Activated T-helper 1 cell treated with Interleukin-2 at 50 U/mL for 16 hours (primary cell): Measurements from ENCODE around the gene TTC12.

Source experiments
- DNase-seq: peaks from one replicate; pipeline ENCODE4 v3.0.0-alpha.2; 2020; ENCODE audit warnings: low read depth

Gene TTC12

GRCh38 chr11:113405724-113406478 is 91.5 kb downstream of the TTC12 start:
- DNase-seq = no peak

- no peak for DNase-seq
These were observed 92.8 kb downstream of the TTC12 start for GRCh38 chr11:113407163-113407562.

DNA sequence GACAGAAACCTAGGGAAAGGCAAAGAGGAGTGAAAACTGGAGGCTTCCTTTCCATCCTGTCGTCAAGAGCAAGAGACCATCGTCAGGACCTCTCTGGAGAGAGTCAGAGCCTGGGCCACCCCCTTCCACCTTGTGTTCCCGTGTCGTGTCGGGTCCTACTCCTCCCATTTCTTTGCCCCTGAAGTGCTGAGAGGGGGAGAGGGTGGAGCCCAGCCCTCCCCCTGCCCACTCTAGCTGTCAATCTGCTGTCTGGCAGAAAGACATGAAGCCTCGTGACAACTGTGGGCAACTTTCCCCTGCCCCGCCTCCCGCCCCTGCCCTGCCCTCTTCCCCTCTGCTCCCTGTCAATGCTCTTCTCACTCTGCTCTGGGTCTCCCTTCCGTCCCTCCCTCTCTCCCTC is 93.8 kb downstream of the TTC12 start:
- no peak for DNase-seq

GRCh38 chr11:113408887-113409286 is 94.5 kb downstream of the TTC12 start:
- no peak for DNase-seq

DNA sequence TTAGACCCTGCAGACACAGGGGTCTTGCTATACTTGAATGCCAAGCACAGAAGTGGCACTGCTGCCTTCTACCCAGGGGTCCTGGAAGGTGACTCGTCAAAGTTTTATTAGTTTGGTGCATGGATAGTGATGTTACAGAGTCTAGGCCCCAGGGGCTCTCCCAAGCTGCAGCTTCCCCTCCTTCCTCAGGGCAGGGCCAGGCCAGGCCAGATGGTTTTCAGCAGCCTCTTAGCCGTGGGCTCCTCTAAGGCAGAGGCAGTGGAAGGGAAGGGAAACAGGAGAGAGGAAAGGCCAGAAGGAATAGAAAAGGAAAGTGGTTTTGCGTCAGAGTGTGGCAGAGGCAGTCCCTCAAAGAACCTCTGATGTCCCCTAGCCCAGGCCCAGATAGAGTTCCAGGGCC is 95.1 kb downstream of the TTC12 start:
- DNase-seq = no peak

DNA sequence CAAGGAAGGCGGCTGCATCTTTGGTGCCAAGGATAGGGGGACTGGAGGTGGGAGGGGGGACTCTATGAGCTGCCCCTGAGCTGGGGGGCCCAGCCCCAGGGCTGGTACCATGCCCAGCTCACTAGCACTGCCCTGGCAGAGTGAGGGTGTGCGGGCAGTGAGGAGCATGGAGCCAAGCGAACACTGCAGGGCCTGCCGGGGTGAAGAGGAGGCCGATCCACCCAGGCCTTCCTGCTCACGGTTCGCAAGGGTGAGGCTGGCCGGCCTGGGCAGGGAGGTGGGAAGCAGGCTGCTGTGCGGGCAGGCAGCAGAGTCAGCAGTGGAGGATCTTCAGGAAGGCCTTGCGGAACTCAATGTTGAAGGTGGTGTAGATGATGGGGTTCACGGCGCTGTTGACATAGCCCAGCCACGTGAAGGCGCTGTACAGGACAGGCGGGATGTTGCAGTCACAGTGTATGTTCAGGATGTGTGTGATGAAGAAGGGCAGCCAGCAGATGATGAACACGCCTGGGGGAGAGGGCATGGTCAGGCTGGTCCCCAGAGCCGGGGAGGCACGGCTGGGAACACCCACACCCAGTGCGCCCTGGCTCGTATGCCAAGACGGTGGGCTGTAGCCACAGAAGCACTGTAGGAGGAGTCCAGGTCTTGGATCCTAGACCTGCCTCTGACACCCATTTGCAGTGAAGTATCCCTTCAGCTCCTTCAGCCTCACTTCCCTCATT is 96.2 kb downstream of the TTC12 start:
- no peak for DNase-seq

DNA sequence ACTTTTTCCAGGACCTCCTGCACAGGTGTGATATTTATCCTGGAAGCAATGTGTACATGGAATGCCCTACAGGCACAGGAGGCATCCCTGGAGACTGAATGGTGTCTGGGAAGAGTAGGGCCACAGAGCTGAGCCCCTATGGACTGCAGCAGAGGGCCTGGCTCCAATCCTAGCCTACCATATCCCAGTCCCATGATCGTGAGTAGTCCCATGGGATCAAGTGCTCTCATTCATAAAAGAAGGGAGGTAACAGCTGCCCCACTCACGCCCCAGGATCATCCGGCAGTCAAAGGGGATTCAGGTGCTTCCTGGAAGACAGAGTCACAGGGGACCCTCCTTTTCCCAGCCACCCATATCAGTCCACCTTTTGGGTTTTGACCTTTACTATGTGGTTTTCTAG is 97.2 kb downstream of the TTC12 start:
- no peak for DNase-seq

GRCh38 chr11:113412675-113413074 is 98.3 kb downstream of the TTC12 start:
- no peak for DNase-seq

- DNase-seq = no peak
These were observed 101.0 kb downstream of the TTC12 start for GRCh38 chr11:113415343-113415742.
